ENCODE results near the gene TANC2.

TANC2 gene

GRCh38 chr17:62965686-62966425 lies at the start of gene TANC2:
Gene TANC2, plus strand, starts transcription at chr17:62966235. Its CDS starts 43,325 bp downstream, at chr17:63009560.
- peak; percentile 52 to 67 for DNase-seq (ENCODE audit: extremely low read depth in 1 of 2, low read depth in 1 of 2)

DNA sequence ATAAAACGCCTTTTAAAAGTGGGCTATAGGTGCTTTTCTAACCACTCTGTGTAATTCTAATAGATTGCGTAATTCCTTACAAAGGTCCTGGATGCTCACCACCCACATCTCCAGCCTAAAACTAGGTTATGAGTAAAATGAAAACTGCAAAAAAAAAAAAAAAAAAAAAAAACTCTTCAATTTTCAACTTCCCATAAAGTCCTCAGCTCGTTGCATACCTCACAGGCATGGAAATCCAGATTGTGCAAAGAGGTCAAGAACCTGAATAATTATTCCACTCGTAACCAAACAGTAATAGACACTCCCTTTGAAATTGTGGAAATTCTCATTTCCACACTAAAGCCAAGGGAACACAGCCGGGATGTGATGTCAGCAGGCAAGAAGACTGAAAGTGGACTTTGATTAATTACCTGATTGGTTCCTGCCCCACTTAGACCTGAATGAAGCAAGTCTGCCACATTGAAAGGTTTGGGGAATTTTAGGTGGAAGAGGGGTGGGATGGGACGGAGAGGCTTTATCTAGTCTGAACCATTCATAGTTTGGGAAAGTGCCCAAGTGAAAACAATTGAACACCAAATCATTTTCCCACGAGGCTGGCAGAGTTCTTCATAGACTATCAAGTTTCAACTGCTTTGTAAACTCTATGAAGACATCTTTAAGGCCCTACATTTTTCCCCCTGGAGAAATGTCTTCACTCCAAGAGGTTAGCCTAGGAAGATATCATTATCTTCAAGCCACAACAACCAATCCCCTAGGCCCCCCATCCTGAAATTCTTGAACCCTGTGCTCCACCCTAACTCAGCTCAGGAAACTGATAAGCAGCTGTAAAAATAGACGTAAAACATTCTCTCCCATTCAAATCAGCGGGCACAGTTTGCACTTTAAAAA lies 49.1 kb upstream of the TANC2 start:
- DNase-seq (ENCODE audit: extremely low read depth in 1 of 2, low read depth in 1 of 2): no peak

GRCh38 chr17:62919388-62919787 lies 46.6 kb upstream of the TANC2 start:
- DNase-seq (ENCODE audit: extremely low read depth in 1 of 2, low read depth in 1 of 2): no peak

DNA sequence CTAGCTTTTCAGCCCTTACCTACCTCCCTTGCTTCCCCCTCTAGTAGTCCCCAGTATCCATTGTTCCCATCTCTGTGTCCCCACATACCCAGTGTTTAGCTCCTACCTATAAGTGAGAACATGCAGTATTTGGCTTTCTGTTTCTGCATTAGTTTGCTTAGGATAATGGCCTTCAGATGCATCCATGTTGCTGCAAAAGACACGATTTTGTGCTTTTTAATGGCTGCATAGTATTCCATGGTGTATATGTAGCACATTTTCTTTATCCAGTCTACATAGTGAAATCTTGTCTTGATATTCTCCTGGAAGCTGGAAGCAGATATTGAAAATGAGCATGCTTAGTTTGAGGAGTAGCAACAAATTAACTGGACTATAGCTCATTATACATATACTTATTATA lies 45.7 kb upstream of the TANC2 start:
- DNase-seq (ENCODE audit: extremely low read depth in 1 of 2, low read depth in 1 of 2): no peak

DNA sequence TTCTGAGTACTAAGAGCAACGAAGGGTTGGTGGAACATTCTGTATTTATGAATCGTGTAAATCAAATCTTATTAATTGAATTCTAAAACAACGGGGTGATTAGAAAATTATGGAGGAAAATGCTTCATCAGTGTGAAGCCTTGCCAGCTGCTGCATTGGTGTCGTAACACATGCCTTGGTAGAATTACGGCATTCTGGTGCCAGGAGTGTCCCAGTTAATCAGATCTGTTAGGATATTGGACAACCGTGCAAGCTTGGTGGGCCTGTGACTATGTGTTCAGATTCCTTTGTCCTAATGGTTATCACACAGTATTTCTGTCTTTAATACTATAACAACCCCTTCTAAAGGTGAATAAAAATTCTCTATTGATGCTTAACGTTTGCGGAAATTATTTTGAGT lies 44.2 kb upstream of the TANC2 start:
- DNase-seq (ENCODE audit: extremely low read depth in 1 of 2, low read depth in 1 of 2): no peak

DNA sequence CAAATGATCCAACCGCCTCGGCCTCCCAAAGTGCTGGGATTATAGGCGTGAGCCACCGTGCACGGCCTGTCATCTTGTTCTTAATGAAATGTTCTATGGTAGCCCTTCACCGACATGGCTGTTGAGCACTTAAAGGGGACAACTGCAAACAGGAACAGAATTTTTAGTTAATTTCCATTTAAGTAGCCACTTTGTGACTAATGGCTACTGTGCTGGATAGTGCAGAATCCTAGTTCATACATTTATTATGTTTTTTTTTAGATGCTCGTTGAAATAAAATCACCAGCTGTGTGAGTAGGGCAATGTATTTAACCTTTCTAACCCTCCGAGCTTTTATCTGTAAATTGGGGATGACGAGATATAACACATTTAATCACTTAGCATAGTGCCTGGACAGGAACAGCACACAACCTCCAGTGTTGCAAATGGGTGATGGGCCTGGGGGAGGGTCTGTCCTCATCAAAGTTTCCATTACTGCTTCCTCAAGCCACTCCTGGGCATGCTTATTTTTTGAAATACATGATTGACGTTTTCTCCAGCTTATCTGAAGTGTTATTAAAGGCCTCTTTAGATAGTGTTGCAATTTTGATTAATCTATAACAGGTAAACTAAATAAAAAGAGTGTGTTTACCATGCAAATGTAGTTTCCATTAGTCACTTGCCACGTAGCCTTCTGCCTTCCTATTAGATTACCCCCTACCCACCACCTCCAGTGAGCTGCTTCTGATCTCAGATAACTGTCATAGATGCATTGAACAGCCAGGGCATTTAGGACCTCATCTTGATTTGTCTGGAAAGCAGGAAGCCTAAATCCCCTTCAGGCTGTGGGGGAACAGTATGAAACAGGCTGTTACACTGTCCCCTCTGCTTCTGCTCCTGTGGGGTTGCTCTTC lies 42.5 kb upstream of the TANC2 start:
- DNase-seq (ENCODE audit: extremely low read depth in 1 of 2, low read depth in 1 of 2): no peak

GRCh38 chr17:62925267-62925836 lies 40.7 kb upstream of the TANC2 start:
- DNase-seq (ENCODE audit: extremely low read depth in 1 of 2, low read depth in 1 of 2): no peak

GRCh38 chr17:62927083-62927482 lies 39.0 kb upstream of the TANC2 start:
- DNase-seq (ENCODE audit: extremely low read depth in 1 of 2, low read depth in 1 of 2): no peak

DNA sequence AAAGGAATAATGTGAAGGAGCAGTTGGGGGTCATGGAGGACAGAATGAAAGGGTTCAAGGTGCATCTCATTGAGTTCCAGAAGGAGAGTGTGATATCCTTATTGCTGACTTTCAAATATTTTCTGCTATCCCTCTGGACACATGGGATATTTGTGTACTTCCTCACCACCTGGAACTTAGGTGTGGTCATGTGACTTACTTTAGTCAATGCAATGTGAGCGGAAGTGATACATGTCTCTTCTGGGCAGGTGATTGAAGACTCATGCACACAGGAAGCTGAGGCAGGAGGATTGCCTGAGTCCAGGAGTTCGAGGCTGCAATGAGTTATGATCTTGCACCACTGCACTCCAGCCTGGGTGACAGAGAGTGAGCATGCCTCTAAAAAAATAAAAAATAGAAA lies 36.7 kb upstream of the TANC2 start:
- no peak for DNase-seq (ENCODE audit: extremely low read depth in 1 of 2, low read depth in 1 of 2)

GRCh38 chr17:62931101-62931500 lies 34.9 kb upstream of the TANC2 start:
- DNase-seq (ENCODE audit: extremely low read depth in 1 of 2, low read depth in 1 of 2): no peak

- DNase-seq (ENCODE audit: extremely low read depth in 1 of 2, low read depth in 1 of 2): no peak
These were observed 32.3 kb upstream of the TANC2 start for GRCh38 chr17:62933501-62934385.

- DNase-seq (ENCODE audit: extremely low read depth in 1 of 2, low read depth in 1 of 2): no peak
These were observed 30.9 kb upstream of the TANC2 start for GRCh38 chr17:62935098-62935497.

DNA sequence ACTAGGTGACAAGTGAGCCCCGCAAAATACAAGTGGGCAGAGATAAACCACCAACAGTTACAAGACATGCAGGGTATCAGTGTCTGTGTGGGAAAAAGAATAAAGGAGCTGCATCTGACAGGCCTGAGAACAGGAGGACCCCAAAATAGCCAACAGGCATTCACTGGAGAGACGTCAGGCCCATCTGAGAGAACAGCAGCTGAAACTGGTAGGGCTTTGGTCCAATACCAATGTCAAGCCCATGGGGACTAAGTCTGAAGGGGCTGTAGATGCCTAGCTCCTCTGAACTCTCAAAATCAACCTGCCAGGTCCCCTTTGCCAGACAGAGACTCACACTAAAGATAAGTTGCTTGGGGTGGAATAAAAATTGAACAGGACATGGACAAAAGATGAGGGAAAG lies 30.5 kb upstream of the TANC2 start:
- no peak for DNase-seq (ENCODE audit: extremely low read depth in 1 of 2, low read depth in 1 of 2)

- no peak for DNase-seq (ENCODE audit: extremely low read depth in 1 of 2, low read depth in 1 of 2)
These were observed 28.4 kb upstream of the TANC2 start for GRCh38 chr17:62937606-62938005.

GRCh38 chr17:62941358-62941991 lies 24.6 kb upstream of the TANC2 start:
- DNase-seq (ENCODE audit: extremely low read depth in 1 of 2, low read depth in 1 of 2): no peak

DNA sequence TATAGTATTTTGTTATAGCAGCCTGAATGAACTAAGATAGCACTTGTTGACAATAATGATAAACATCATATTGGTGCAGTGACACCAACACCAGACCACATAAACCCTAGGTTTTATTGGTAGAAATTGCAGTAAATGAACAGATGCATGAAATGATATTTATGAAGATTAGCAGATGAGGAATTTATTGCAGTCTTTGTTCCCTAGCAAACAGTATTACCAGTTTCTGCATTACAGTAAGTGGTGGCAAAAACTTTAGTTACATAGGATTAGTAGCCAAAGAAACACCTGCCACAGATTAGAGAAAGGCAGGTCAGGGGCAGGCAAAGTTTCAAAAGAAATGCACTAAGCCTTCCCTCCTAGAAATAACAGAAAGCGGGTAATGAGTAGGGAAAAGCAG lies 17.7 kb upstream of the TANC2 start:
- no peak for DNase-seq (ENCODE audit: extremely low read depth in 1 of 2, low read depth in 1 of 2)

GRCh38 chr17:62949036-62949435 lies 17.0 kb upstream of the TANC2 start:
- no peak for DNase-seq (ENCODE audit: extremely low read depth in 1 of 2, low read depth in 1 of 2)

GRCh38 chr17:62950067-62950466 lies 16.0 kb upstream of the TANC2 start:
- no peak for DNase-seq (ENCODE audit: extremely low read depth in 1 of 2, low read depth in 1 of 2)

GRCh38 chr17:62955841-62956352 lies 10.1 kb upstream of the TANC2 start:
- DNase-seq (ENCODE audit: extremely low read depth in 1 of 2, low read depth in 1 of 2): no peak

Data from stimulated activated CD8-positive, alpha-beta memory T cell treated with anti-CD3 and anti-CD28 coated beads, Interleukin-7, amount 100 ng/mL, for 48 hours (primary cell).